Glutamatergic neuron (in vitro differentiated cells): ENCODE results near the gene ADAMTS20. TPM values are rescaled to one million over a fixed set of nuclear protein-coding genes. Genes with fewer than 3 reads are reported as not detected.

Experiments used
- DNase-seq: peaks from one replicate; pipeline ENCODE4 v3.0.0; 2022
- H3K27ac Mint-ChIP-seq: one replicate; pipeline ENCODE4 v1.8.0; 2020; ENCODE audit warnings: mild to moderate bottlenecking, mixed read lengths, inconsistent platforms; ENCODE audit not compliant: unreplicated experiment
- H3K27me3 Mint-ChIP-seq: one replicate; pipeline ENCODE4 v1.8.0; 2020; ENCODE audit warnings: mild to moderate bottlenecking, moderate library complexity, mixed read lengths, inconsistent platforms; ENCODE audit not compliant: unreplicated experiment
- H3K36me3 Mint-ChIP-seq: one replicate; pipeline ENCODE4 v1.8.0; 2020; ENCODE audit warnings: mild to moderate bottlenecking, mixed read lengths, inconsistent platforms; ENCODE audit not compliant: unreplicated experiment
- H3K4me1 Mint-ChIP-seq: one replicate; pipeline ENCODE4 v1.8.0; 2020; ENCODE audit warnings: mild to moderate bottlenecking, low read depth, mixed read lengths, inconsistent platforms; ENCODE audit not compliant: unreplicated experiment
- H3K4me3 Mint-ChIP-seq: one replicate; pipeline ENCODE4 v1.8.0; 2020; ENCODE audit warnings: mild to moderate bottlenecking, mixed read lengths, inconsistent platforms; ENCODE audit not compliant: unreplicated experiment
- H3K9me3 Mint-ChIP-seq: one replicate; pipeline ENCODE4 v1.8.0; 2020; ENCODE audit warnings: mild to moderate bottlenecking, moderate library complexity, mixed read lengths, inconsistent platforms; ENCODE audit not compliant: unreplicated experiment
- total RNA-seq: library from RNA; stranded (reverse); fragmentation: NEBNext Ultra II Directional; extraction: Animal tissue kit (Norgen Biotek cat#: 25700); gene quantifications from one replicate; pipeline ENCODE4 v1.2.1, GENCODE V29; 2021; ENCODE audit not compliant: unreplicated experiment
- TF ChIP-seq, protein P1 (sequence below): fragments of 200-600 bp; sonication (generic); IDR thresholded peaks from one replicate; pipeline ENCODE4 v1.5.0; 2021; ENCODE audit not compliant: partially characterized antibody, unreplicated experiment

ADAMTS20 gene
- total RNA-seq, 1 donor from 2014 or later = 7.0 TPM

DNA sequence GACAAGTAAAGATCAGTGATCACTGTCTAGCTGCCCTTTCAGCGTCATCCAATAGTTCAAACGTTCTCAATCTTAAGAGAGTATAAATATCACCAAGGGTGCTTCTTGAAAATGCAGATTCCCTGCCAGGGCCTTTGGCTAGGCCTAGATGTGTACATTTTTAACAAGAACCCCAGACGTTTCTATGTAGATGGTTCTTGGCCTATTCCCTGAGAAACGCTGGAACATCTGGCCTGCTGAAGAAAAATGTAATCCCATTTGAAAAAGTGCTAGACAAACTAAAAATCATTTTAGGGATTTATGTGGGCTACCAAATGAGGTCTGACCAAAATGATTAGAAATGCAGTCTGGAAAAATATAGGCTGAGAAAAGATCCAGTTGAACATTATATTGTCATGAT lies 231.7 kb downstream of the ADAMTS20 start:
- H3K27me3 Mint-ChIP-seq = no peaks in the 10 kb centered on the region
- no peaks in the 10 kb centered on the region for H3K4me1 Mint-ChIP-seq
- no peaks in the 10 kb centered on the region for H3K36me3 Mint-ChIP-seq
- DNase-seq = no peak
- no peak overlapping the region for H3K27ac Mint-ChIP-seq
- H3K9me3 Mint-ChIP-seq = no peaks in the 10 kb centered on the region
- TF ChIP-seq, protein P1, sequence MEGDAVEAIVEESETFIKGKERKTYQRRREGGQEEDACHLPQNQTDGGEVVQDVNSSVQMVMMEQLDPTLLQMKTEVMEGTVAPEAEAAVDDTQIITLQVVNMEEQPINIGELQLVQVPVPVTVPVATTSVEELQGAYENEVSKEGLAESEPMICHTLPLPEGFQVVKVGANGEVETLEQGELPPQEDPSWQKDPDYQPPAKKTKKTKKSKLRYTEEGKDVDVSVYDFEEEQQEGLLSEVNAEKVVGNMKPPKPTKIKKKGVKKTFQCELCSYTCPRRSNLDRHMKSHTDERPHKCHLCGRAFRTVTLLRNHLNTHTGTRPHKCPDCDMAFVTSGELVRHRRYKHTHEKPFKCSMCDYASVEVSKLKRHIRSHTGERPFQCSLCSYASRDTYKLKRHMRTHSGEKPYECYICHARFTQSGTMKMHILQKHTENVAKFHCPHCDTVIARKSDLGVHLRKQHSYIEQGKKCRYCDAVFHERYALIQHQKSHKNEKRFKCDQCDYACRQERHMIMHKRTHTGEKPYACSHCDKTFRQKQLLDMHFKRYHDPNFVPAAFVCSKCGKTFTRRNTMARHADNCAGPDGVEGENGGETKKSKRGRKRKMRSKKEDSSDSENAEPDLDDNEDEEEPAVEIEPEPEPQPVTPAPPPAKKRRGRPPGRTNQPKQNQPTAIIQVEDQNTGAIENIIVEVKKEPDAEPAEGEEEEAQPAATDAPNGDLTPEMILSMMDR = no peak
- H3K4me3 Mint-ChIP-seq = no peak overlapping the region

DNA sequence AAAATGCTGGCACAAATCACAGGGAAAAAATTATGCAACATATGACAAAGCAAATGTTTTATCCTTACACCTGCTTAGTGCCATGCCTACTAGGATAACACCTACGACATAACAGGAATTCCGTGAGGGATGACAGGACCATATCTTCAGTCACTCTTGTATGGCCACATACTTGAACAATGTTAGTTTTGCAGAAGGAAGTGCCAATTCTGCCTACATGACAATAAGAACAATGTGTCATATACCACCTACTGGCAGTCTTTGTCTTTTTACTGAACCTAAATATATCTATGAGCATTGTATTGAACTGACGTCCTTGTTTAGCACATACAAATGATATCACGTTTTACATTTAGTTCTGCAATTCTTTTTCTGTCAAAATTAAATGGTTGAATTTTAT lies 234.0 kb downstream of the ADAMTS20 start:
- Mint-ChIP-seq H3K9me3 (no peaks in the 10 kb centered on the region), H3K27me3 (no peaks in the 10 kb centered on the region), H3K27ac (no peak overlapping the region), H3K36me3 (no peaks in the 10 kb centered on the region), H3K4me1 (no peaks in the 10 kb centered on the region), H3K4me3 (no peak overlapping the region)
- TF ChIP-seq, protein P1 = no peak
- no peak for DNase-seq

DNA sequence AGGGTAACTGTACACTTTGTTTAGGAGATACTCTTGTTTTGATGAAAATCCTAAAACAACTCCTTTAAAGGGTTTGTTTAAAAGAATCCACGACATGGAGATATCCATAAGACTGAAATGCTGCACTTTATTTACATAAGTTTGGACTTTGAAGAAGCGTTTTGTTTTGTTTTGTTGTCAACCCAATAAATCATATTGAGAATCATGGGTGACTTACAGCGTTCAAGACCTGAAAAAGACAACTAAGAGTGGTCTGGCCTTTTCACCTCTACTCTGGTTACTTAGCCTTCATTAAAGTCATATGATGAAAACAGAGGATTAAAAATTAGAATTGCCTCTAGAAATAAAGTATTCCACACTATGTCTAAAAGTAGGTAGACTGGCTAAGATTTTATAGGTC lies 234.8 kb downstream of the ADAMTS20 start:
- H3K27ac Mint-ChIP-seq = no peak overlapping the region
- H3K4me3 Mint-ChIP-seq = no peak overlapping the region
- H3K9me3 Mint-ChIP-seq = no peaks in the 10 kb centered on the region
- TF ChIP-seq, protein P1 = no peak
- DNase-seq = no peak
- H3K36me3 Mint-ChIP-seq = no peaks in the 10 kb centered on the region
- no peaks in the 10 kb centered on the region for H3K27me3 Mint-ChIP-seq
- H3K4me1 Mint-ChIP-seq = no peaks in the 10 kb centered on the region

DNA sequence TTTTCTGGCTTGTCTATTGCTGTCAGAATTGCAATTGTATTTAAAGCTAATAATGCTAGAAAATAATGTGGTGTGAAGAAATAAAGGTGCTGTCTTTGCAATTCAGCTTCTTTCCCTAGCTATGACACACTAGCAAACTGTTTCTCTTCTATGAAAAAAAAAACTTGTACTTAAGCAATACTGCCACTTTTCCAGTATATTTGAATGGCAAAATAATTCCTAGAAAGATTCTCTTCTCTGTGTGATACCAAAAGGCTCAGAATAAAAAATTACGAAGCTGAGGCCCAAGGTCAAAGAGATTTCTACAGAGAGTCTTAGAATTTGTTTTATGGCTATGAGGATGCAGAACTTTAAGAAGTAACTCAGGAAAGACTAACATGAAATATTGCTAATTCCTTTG lies 235.5 kb downstream of the ADAMTS20 start:
- TF ChIP-seq, protein P1 = no peak
- Mint-ChIP-seq H3K27ac (no peak overlapping the region), H3K9me3 (no peaks in the 10 kb centered on the region), H3K36me3 (no peaks in the 10 kb centered on the region), H3K4me3 (no peak overlapping the region), H3K27me3 (no peaks in the 10 kb centered on the region), H3K4me1 (no peaks in the 10 kb centered on the region)
- DNase-seq = no peak

DNA sequence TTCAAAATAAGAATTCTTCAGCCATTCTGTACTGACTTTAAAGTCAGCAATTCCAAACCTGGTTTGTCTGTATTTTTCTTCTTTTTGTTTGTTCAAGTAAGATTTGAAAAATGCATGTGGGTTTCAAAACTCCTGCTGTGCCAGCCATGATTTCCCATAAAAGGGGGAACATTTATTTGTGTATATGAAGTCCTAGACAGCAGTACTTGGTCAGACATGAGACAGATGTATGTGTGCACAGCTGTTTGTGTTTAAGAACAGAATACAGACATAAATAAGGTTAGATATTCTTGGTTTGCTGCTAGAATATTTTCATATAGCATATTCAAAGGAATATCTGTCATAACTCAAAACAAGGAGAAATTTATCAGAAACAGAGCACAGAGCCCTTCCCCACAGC lies 236.0 kb downstream of the ADAMTS20 start:
- H3K4me3 Mint-ChIP-seq = no peak overlapping the region
- no peaks in the 10 kb centered on the region for H3K9me3 Mint-ChIP-seq

More for the DNA sequence above, 236.0 kb downstream of the ADAMTS20 start:
- TF ChIP-seq, protein P1 = no peak
- H3K27me3 Mint-ChIP-seq = no peaks in the 10 kb centered on the region
- H3K36me3 Mint-ChIP-seq = no peaks in the 10 kb centered on the region
- no peak overlapping the region for H3K27ac Mint-ChIP-seq
- DNase-seq = no peak
- H3K4me1 Mint-ChIP-seq = no peaks in the 10 kb centered on the region
